ENCODE results near the gene TNPO2.

TNPO2 gene

GRCh38 chr19:12754465-12755196 is 30.9 kb upstream of the TNPO2 start:
- H3K4me3 ChIP-seq (ENCODE audit: low read depth, low read length), result no peak overlapping the region
- no peak for DNase-seq (ENCODE audit: low read depth)
- no peak for TF ChIP-seq CTCF (IDR thresholded peaks at IDR 0.05; ENCODE audit: control insufficient read depth, extremely low read depth, insufficient read depth)

- no peak for TF ChIP-seq CTCF (IDR thresholded peaks at IDR 0.05; ENCODE audit: control insufficient read depth, extremely low read depth, insufficient read depth)
- no peak overlapping the region for H3K4me3 ChIP-seq (ENCODE audit: low read depth, low read length)
- DNase-seq (ENCODE audit: low read depth), result no peak
Observed at GRCh38 chr19:12752056-12752781, 28.5 kb upstream of the TNPO2 start.

GRCh38 chr19:12751635-12752034 is 27.9 kb upstream of the TNPO2 start, which contains the start of gene BEST2:
Gene BEST2, plus strand, starts transcription at chr19:12751791. Its CDS starts 802 bp downstream, at chr19:12752593.
- H3K4me3 ChIP-seq (ENCODE audit: low read depth, low read length), result no peak within 1 kb of the TSS
- no peak for DNase-seq (ENCODE audit: low read depth)
- TF ChIP-seq CTCF (IDR thresholded peaks at IDR 0.05; ENCODE audit: control insufficient read depth, extremely low read depth, insufficient read depth), result no peak

GRCh38 chr19:12750851-12751250 is 27.1 kb upstream of the TNPO2 start:
- no peak for TF ChIP-seq CTCF (IDR thresholded peaks at IDR 0.05; ENCODE audit: control insufficient read depth, extremely low read depth, insufficient read depth)
- no peak overlapping the region for H3K4me3 ChIP-seq (ENCODE audit: low read depth, low read length)
- no peak for DNase-seq (ENCODE audit: low read depth)

- H3K4me3 ChIP-seq (ENCODE audit: low read depth, low read length), result no peak overlapping the region
- DNase-seq (ENCODE audit: low read depth), result no peak
Observed at GRCh38 chr19:12749938-12750521, 26.3 kb upstream of the TNPO2 start.

GRCh38 chr19:12748489-12748888 is 24.8 kb upstream of the TNPO2 start:
- no peak for TF ChIP-seq CTCF (IDR thresholded peaks at IDR 0.05; ENCODE audit: control insufficient read depth, extremely low read depth, insufficient read depth)
- H3K4me3 ChIP-seq (ENCODE audit: low read depth, low read length), result no peak overlapping the region

More at GRCh38 chr19:12749938-12750521, 26.3 kb upstream of the TNPO2 start:
- TF ChIP-seq CTCF (IDR thresholded peaks at IDR 0.05; ENCODE audit: control insufficient read depth, extremely low read depth, insufficient read depth), result no peak

More at GRCh38 chr19:12748489-12748888, 24.8 kb upstream of the TNPO2 start:
- no peak for DNase-seq (ENCODE audit: low read depth)

Measured in LNCaP clone FGC (cell line).